ENCODE data around the gene EMC7. TPM values are rescaled to one million over a fixed set of nuclear protein-coding genes. Genes with fewer than 3 reads are reported as not detected.

Gene EMC7
- total and polyA plus RNA-seq, 10 of the 15 experiments (the other 5 are each of a cell fraction or from before 2014, with no cell fraction given): 16.5 to 88.9 (median 45.0) TPM

GRCh38 chr15:34122771-34123183 lies 21.1 kb upstream of the EMC7 start (continued):
- peak; percentile 62 for TF ChIP-seq IKZF2 (IDR thresholded peaks at IDR 0.05)
- no peak for TF ChIP-seq RAD21 (IDR thresholded peaks at IDR 0.05; ENCODE audit: insufficient read depth, low read depth, low read length)
- peak; percentile 90 for TF ChIP-seq MTA2 (IDR thresholded peaks at IDR 0.05; ENCODE audit: low read depth)
- TF ChIP-seq HSF1 (IDR thresholded peaks at IDR 0.05; ENCODE audit: low read depth, low read length): no peak
- TF ChIP-seq, protein P1, sequence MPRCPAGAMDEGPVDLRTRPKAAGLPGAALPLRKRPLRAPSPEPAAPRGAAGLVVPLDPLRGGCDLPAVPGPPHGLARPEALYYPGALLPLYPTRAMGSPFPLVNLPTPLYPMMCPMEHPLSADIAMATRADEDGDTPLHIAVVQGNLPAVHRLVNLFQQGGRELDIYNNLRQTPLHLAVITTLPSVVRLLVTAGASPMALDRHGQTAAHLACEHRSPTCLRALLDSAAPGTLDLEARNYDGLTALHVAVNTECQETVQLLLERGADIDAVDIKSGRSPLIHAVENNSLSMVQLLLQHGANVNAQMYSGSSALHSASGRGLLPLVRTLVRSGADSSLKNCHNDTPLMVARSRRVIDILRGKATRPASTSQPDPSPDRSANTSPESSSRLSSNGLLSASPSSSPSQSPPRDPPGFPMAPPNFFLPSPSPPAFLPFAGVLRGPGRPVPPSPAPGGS (IDR thresholded peaks at IDR 0.05; ENCODE audit: borderline replicate concordance, insufficient read depth, low read depth, low read length, poor library complexity, severe bottlenecking): no peak
- no peak for TF ChIP-seq TAF1 (IDR thresholded peaks at IDR 0.05; ENCODE audit: borderline replicate concordance, low read depth, low read length)
- no peak for TF ChIP-seq ATF3 (IDR thresholded peaks at IDR 0.05; ENCODE audit: borderline replicate concordance, extremely low read depth, low read depth, low read length)
- peak; percentile 86 for TF ChIP-seq JUNB (IDR thresholded peaks at IDR 0.05)
- TF ChIP-seq BCL11A (IDR thresholded peaks at IDR 0.05; ENCODE audit: low read depth, low read length): peak; percentile 61; the same call in 1 of the 2 replicates
- TF ChIP-seq RBBP5 (conservative IDR thresholded peaks at IDR 0.05): no peak
- no peak for TF ChIP-seq BRCA1 (IDR thresholded peaks at IDR 0.05; ENCODE audit: low read depth, low read length)
- peak; percentile 62; the same call in 1 of the 2 replicates for TF ChIP-seq SPI1 (IDR thresholded peaks at IDR 0.05; ENCODE audit: borderline replicate concordance, insufficient read depth, low read depth, low read length)
- no peak for TF ChIP-seq PAX8 (IDR thresholded peaks at IDR 0.05)
- TF ChIP-seq ZBED1 (IDR thresholded peaks at IDR 0.05; ENCODE audit: borderline replicate concordance): peak; percentile 96; the same call in 1 of the 2 replicates
- no peak for TF ChIP-seq BCLAF1 (IDR thresholded peaks at IDR 0.05)
- TF ChIP-seq ZNF24 (IDR thresholded peaks at IDR 0.05): no peak
- TF ChIP-seq CHD2 (IDR thresholded peaks at IDR 0.05; ENCODE audit: borderline replicate concordance, low read depth, low read length): peak; percentile 33; the same call in 1 of the 2 replicates
- TF ChIP-seq BACH1 (IDR thresholded peaks at IDR 0.05; ENCODE audit: borderline replicate concordance): peak; percentile 93
- peak; percentile 82 for TF ChIP-seq ATF7 (IDR thresholded peaks at IDR 0.05; ENCODE audit: low read depth)
- TF ChIP-seq ZNF687 (IDR thresholded peaks at IDR 0.05): no peak
- no peak for TF ChIP-seq RB1 (IDR thresholded peaks at IDR 0.05; ENCODE audit: borderline replicate concordance)
- peak; percentile 46; the same call in 1 of the 2 replicates for TF ChIP-seq IRF4 (IDR thresholded peaks at IDR 0.05; ENCODE audit: low read depth, low read length)
